HG03095 (cell line): ENCODE data around the gene EDN2.

Source experiments
- ATAC-seq: cut with Tn5 transposase; IDR thresholded peaks from one replicate; pipeline ENCODE4 v1.9.1; 2021; ENCODE audit warnings: moderate library complexity; ENCODE audit not compliant: unreplicated experiment

EDN2 gene

DNA sequence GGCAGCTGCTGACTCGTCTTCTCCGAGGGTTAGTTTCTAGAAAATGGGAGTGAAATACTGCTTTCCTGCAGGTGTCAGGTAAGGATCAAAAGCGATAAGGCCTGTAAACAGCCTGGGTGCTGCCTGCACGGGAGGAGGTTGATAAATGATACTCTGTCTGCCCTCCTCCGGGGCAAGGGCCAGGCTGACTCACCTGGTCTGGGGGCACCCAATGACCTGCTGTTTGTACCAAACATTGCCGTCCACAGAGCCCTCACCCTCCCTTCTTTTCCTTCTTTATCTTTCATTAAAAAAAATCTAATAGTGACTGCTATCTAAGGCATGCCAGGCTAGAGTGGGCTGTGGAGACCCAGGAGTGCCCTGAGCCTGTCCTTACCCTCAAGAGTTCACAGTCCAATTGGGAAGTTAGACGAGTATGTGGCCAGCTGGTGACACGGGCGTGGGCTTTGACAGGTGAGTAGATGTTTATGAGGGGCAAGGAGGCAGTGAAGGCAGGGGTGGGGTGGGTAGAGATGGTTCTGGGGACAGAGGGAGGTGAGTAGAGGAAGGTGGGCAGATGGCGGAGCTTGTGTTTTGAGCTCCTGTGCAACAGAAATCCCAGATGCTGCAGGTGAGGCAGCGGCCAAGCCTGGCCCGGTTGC, 16.2 kb downstream of the EDN2 start:
- ATAC-seq = no peak

DNA sequence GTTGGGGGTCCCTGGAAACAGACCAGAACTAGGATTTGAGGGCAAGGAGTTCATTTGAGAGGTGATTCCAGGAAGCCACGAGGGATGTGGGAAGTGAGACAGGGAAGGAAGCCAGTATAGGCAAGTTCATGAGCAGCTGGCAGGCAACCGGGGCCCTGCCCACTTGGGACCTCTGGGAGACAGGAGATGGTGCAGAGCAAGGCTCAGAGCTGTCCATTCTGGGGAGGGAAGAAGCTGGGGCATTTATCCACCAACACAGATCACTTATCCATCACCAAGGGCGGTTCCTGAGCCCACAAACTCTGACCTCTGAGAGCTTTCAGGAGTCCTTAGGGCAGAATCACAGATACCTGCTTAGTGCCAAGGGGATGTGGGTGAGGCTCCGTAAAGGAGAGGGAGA, 16.8 kb downstream of the EDN2 start:
- ATAC-seq = no peak

DNA sequence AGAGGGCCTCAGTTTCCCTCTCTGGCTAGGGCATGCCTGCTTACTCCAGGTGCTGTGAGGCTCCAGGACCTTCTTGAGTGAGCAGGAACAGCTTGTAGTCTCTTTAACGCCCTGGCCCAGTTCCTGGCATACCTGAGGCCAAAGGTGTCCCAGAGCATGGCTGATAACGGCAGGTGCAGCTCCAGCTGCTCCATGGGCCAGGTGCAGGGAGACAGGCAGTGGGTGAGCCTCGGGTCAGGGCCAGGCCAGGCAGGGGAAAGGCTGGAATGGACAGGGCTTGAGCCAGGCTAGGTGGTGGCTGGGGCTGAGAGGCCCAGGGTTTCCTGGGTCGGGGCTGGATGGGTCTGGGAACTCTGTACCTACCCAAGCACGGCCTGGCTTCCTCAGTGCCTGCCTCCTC, 18.3 kb downstream of the EDN2 start:
- ATAC-seq = no peak

DNA sequence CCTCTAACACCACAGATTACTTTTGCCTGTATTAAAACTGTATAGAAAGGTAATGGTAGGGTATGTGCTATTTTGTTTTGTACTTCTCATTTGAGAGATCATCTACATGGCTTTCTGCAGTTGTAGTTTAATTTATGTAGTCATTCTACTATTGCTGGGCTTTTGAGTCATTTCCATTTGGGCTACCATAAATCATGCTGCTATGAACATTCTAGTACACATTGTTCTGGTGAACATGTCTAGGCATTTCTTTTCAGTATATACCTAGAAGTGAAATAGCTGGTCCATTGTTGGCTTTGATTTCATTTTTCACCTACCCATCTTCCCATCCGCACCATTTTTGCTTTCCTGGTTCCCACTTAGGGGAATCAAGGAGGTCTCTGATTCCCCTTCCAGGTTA, 18.7 kb downstream of the EDN2 start:
- no peak for ATAC-seq

DNA sequence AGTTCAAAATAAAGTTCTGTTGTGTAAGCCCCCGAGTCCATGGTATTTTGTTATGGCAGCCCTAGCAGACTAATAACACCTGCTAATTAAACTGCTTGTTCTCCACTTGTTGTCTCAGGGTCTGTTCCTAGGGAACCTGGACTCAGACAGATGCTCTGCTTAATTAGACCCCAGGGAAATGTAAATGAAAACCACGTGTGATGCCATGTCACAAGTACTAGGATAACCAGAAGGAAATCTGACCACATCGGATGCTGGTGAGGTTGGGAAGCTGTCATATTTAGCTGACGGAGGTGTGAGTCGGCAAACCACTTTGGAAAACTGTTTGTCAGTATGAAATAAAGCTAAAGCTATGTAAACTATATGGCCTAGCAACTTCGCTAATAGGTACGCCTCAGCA, 19.6 kb downstream of the EDN2 start:
- ATAC-seq = no peak

DNA sequence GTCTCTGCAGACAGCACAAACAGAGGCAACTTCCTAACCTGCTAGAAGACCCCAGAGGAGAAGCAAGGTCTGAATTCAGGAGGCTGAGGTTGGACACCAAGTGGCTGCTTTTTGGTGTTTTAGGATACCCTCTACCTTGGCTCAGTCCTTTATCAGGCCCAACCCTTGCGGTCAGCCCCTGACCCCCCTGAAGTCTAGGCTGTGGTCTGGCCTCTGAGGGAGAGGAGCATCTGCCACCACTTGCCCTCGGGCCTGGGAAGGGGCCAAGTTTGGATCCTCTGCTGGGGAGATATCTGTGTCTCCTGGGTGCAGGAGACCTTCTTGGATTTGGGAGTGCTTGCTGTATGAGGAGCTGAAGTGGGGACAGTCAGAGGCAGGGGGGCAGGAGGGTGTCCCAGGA, 21.0 kb downstream of the EDN2 start:
- no peak for ATAC-seq

DNA sequence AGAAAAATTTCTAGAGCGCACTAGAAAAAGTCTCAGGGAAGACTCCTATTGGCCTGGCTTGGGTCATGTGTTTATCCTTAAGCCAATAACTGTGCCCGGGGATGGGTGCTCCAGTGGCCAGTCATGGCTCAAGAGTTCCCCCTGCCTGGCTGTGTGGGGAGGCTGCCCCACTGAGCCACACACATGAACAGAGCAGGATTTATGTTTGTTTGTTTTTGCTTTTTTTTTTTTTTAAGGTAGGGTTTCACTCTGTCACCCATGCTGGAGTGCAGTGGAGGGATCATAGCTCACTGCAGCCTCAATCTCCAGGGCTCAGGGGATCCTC, 21.8 kb downstream of the EDN2 start:
- ATAC-seq = no peak

DNA sequence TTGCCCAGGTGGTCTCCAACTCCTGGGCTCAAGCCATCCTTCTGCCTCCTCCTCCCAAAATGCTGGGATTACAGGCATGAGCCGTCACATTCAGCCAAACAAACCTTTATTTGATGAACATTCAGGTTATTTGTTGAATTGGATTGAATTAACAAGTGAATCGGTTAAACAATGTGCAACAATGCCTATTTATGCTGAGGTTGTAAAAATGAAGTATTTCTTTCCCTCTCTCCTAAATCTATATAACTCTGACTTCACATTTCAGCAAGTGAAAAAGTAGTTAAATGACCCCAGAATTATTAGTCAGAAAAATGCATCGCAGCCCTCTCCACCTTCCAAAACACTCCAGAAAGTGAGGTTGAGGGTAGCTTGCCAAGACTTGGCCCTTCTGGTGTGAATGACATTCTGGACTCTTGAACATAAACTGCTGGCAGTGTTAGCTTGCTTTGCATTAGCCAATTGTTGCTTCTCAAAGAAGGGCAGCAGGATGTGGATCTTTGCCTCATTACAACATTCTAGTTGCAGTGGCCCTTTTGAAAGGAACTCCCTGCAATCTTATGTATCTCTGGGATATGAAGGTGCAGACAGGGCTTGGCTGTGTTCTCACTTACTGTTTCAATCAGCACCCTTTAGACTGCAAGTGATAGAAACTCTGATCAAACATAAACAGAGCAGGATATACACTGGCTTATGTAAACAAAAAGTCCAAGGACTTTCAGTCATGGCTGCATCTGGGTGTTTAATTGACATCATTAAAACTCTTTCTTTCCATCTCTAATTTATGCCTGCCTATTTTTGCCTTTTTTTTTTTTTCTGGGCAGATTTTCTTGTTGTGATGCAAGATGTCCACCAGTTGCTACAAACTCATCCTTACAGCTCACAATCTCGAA, 22.4 kb downstream of the EDN2 start:
- no peak for ATAC-seq

DNA sequence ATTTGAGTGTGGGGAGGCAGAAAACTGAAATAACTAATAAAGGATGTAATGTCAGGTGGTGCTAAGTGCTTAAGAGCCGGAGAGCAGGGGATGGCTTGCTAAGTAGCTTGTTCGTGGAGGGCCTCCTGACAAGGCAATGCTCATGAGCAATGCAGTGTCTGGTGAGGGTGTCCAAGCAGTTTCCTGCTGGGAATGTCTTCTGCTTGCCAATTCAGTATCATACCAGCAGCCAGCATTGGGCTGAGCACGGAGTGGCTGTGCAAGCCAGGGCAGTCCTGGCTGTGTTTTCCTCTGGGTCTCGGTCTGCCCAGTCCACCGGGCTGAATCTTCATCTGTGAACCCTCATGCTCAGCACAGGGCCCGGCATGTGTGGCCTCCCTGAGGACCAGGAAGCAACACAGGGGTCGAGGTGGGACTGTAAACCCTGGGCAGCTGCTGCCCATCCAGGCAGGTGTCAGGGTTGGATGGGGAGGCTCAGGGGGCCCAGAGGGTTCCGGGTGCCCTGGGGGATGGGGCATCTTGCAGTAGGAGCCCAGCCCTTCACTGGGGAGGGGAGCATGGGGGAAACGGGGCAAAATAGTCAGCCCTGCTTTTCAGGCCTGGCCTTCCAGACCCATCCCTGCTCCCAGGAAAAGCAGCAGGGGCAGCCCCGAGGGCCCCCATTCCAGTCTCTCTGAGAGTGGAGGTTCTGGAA, 27.5 kb downstream of the EDN2 start:
- no peak for ATAC-seq

DNA sequence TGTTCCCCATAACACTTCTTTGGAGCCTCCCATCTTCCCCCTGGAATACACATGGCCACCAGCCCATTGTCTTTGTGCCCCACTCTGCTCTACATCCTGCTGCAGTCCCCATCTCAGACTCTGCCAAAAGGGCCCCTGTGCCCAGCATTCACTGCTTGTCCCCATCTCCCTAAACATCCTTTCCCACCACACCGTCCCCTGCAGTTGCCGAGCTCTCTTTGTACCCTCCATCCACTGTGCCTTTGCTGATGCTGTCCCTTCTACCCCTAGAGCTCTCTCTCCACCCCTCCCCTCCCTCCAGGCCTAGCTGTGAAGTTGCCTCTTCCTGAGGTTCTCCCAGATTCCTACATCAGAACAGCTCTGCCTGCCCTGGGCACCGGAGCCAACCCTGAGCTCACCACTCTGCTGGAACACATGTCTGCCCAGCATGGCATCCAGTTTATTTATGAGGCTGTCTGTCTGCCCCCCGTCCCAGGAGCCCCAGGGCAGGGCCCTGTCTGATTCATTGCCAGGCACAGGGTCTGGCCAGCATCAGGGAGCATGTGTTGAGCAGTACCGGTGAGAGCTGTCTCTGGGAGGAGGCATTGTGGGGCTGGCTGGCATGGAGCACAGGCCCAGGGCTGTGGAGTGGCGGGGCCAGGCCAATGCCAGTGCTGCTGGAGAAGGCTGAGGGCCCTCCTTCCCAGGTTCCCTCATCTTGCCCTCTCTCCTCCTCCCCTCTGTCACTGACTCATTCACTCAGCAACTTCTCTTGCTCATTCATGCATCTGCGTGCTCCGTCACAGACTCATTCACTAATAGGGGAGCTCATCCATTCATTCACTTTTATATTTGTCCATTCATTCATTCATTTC, 28.8 kb downstream of the EDN2 start:
- no peak for ATAC-seq

DNA sequence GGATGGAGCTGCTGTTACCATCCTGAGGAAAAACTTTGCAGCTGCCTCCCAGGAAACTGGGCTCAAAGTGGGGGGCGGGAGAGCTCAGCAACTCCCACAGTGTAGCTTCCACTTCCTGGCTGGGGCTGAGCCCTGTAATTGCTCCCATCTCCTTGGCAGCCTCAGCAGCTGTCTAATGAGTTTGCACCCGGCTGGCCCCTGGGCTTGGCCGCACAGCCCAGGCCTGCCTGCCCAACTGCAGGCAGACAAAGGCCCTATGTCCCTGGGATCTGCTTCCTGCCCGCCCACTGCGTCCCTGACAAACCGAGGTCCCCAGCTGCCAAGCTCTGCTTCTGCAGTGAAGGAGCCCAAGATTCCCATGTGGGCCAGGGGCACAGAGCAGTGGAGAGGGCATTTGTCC, 30.1 kb downstream of the EDN2 start:
- ATAC-seq = no peak

DNA sequence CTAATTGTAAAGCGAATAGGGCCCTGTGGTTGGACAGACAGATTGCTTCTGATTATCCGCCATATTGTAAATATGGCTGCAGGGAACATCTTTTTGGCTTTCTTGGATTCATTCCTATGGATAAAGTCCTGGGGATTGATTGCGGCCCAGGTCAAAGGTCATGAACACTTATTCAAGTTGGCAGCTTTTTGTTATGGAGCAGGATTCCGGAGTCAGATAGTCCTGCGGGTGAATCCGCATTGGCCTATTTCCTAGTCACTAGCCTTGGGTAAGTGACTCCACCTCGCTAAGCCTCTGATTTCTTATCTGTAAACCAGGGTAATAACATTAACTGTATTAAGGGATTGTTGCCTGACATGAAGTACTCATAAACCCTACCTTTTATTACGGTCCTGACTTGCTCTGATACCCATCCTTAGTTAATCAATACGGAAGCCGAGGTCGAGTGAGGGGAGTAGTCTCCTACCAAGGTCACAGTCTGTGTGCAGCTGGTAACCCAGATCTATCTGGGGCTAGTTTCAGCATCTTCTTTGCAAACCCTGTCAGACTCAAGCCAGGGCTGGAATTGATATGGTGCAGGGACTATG, 31.7 kb downstream of the EDN2 start:
- no peak for ATAC-seq

DNA sequence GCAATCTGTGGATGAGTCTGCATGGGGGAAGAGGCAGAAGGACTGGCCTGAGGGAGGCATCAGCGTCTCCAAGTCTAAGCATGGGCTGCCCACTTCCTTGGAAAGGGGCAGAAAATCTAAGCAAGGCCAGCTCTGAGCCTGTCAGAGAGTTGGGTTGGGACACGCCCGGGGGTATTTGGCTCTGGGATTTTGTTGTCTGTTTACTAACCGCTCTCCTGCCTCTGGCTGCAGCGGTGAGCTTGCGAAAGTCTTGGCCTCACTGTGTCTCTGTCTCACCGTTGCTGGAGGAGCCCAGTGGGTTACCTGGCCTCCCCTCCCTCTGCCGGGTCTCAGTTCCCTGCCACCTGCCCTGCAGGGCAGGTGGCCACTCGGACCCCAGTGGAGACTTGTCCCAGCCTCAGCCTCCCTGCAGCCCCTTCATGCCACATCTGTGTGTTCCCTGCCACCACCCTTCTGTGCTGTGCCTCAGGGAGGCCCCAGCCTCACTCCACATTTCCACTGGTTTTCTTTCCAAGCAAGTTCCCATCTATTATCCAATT, 33.7 kb downstream of the EDN2 start:
- no peak for ATAC-seq

DNA sequence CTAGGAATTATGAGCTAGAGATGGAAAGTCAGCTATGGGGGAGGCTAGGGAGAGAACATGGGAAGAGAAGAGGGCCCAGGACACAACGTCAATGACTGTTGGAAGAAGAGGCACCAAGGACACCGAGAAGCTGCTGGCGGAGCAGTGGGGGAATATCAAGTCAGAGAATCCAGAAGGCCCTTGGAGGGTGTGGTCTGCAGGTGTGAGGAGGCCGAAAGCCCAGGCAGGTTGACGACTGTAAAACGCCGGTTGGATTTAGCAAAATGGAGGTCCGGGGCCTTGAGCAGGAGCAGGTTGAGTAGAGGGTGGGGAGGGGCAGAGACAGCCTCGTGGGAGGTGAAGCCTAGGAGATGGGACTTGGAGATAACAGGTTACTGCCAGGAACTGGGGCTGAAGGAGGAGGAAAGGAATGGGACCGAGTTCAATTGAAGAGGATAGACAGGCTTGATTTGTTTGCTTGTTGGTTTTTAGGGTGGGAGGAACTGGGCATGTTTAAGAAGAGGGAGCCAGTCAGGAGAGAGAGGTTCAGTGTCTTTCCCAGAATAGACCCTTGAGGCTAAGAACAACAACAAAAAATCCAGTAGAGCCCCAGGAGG, 35.1 kb downstream of the EDN2 start:
- ATAC-seq = no peak

DNA sequence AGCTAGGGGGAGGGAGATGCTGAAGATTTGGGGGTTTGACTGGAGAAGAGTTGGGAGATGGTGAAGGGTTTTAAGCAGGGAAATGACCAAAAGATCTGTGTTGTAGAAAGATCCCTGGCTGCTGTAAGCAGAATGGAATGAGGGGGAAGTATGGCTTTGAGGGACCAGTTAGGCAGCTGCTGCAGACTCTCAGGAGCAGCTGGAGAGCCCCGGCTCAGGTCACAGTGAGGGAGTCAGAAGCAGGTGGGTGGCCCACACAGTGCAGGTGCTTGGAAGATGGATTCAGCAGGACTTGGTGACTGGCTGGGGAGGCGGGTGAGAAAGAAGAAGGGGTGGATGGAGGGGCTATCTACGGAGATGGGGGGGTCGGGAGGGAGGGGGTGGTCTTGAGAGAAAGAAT, 35.7 kb downstream of the EDN2 start:
- ATAC-seq = no peak

DNA sequence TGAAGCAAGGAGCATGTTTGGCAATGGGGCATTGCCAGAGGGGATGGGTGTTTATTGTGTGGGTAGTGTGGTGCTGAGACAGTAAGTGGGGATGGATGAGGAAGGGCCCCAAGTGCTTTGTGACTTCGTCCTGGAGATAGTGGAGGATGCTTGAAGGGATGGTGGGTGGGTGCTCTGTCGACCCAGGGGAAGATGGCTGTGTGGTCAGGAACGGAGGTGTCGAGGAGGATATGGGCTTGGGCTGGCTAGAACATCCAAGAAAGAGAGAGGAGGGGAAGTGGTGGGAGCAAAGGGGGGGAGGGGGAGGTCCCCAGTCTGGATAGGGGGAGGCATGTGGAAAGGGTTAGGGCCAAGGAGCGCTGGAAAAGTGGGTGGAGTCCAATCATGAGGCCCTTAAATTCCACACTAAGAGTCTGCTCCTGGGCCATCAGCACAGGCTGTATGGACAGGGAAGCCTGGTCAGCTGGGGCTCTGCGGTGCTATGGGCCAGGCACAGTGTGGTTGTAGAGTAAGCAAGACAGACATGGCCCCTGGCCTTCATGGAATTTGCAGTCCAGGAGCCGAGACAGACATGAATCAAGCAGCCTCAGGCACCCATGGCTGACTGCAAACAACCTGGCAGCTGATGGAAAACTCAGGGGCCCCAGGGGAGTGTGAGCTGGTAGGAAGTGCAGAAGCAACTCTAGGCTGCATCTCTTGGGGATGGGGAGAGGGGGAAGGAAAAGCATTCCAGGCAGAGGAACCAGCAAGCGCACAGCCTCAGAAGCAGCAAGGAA, 36.3 kb downstream of the EDN2 start:
- ATAC-seq = no peak

DNA sequence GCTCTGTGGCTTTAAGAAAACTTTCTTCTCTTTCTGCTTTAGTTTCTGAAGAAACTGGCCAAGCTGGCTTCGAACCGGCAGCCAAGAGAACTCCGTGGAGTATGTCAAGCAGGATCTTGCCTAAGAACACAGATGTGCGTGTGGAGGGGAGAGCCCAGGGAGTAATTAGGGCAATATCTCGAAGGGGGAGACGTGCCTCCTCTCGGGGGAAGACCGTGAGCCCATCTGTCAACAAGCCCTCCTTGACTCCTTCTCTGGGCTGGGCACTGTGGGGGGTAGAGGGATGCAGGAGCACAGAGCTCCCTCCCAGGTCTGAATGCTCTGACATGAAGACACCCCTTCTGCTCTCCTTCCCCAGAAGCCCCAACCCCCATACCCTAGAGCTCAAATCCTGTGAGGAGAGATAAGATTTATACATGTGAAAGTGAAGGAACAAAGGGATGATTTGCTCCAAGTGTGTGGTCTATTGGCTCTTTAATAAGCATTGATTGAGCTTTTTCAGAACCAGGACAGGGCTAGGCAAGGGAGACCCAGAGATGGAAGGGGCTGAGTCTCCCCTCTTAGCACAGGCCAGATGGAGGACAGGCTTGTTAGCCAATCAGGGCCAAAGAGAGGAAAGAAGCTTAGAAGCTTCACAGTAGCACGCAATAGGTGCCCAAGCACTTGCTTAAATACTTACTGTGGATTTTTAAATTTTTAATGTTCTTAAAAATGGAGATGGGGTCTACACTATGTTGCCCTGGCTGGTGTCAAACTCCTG, 37.5 kb downstream of the EDN2 start:
- ATAC-seq = no peak

DNA sequence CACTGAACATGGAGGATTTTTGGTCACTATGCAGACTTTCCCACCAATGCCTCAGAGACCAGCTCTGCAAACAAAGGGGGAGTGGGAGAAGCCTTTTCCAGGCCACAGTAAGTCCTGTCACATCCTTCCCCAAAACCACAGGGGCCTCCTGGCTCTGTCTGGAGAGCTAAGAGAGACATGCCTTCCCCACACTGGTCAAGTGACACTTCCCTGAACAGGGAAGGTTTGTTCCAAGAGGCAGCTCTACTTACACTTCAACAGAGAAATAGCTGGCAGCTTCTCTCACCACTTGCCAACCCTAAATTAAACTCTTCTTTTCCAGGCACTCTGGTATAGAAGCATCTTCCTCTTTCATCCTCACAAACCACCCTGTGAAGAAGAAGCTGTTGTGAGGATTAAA, 39.7 kb downstream of the EDN2 start:
- no peak for ATAC-seq

DNA sequence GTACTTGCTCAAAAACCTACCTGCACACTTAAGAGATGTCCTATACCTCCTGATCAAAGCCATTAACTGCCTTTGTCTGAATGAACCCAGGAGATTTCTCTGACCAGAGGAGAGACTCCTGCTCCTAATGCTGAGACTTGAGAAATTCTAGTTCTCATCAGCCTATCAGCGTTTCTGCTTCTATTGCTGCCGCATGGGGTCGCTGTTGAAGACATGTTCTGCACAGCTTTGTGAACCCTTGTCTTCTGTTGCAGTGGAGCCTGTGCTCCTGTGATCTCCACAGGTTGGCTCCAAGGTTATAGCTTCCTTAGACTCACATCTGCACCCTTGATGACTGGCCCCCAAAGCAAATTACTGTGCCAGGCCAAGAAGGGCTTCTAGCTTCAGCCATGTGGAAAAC, 40.2 kb downstream of the EDN2 start:
- no peak for ATAC-seq
